Adrenal gland (tissue), 12 donors: ENCODE data around the gene ANK3. TPM values are rescaled to one million over a fixed set of nuclear protein-coding genes. Genes with fewer than 3 reads are reported as not detected.

Experiments used
- DNase-seq, 7 donors: peaks; one replicate each; pipeline ENCODE4 v3.0.0-alpha.2; 2019 to 2020
- H3K27ac ChIP-seq, 5 donors: fragments of 200-600 bp; sonication (generic) in 4 of 5; 1 replicate in 3 of 5; 2 replicates in 2 of 5; pipeline versions ENCODE4 v1.5.1 to v1.8.0; 2016 to 2020; ENCODE audit warnings: mild to moderate bottlenecking in 1 of 5
- H3K27me3 ChIP-seq: fragments of 200-600 bp; 2 replicates; pipeline ENCODE4 v1.8.0; 2021
- H3K36me3 ChIP-seq, 2 donors: fragments of 200-600 bp; replicated peaks in 1 of 2; 1 replicate in 1 of 2; 2 replicates in 1 of 2; pipeline versions ENCODE4 v1.5.1 to v1.8.0; 2018 to 2022
- H3K4me1 ChIP-seq, 2 donors: fragments of 200-600 bp; replicated peaks in 1 of 2; 1 replicate in 1 of 2; 2 replicates in 1 of 2; pipeline versions ENCODE4 v1.5.1 to v1.8.0; 2018 to 2021
- H3K4me3 ChIP-seq, 4 donors: fragments of 200-600 bp; sonication (generic) in 3 of 4; one replicate each; pipeline ENCODE4 v1.5.1; 2016 to 2018
- H3K9me3 ChIP-seq, 3 donors: fragments of 200-600 bp; sonication (generic) in 1 of 3; replicated peaks in 1 of 3; 1 replicate in 2 of 3; 2 replicates in 1 of 3; pipeline versions ENCODE4 v1.5.1 to v1.8.0; 2016 to 2021
- CTCF ChIP-seq, 6 experiments: fragments of 450-650 bp in 4 of 6; fragments of 200-600 bp in 2 of 6; sonication (generic) in 1 of 6; IDR thresholded peaks; 1 replicate in 5 of 6; 2 replicates in 1 of 6; pipeline versions ENCODE4 v1.5.1 to v1.8.0; 2016 to 2021; ENCODE audit warnings: antibody characterized with exemption in 6 of 6, mild to moderate bottlenecking in 2 of 6, moderate library complexity in 1 of 6
- POLR2A ChIP-seq, 2 donors: fragments of 450-650 bp; IDR thresholded peaks; one replicate each; pipeline ENCODE4 v1.6.1; 2017; ENCODE audit warnings: antibody characterized with exemption in 2 of 2, mild to moderate bottlenecking in 2 of 2, moderate library complexity in 1 of 2
- WGBS, 4 donors: extraction: QIAGEN DNeasy Blood & Tissue Kit in 2 of 4; methylation state at CpG; one replicate each; pipeline versions ENCODE4 v1.1.5 to v1.1.7; 2013 to 2017; 5-methylcytosine and 5-hydroxymethylcytosine counted together
- intact Hi-C, 2 donors: fragments of 100-400 bp; cut with DNase I; formaldehyde crosslinking; loops; one replicate each; pipeline versions ENCODE4 v1.14.1 to v1.15.0; 2022 to 2023
- polyA plus RNA-seq, 3 donors: library from polyadenylated mRNA; stranded (reverse); fragments of 200-250 nt in 2 of 3; fragments of 350-450 nt in 1 of 3; fragmentation: Illumina TruSeq in 1 of 3; extraction: RNeasy Lipid Tissue Mini Kit (QIAGEN cat#74804) in 1 of 3; gene quantifications; one replicate each; pipeline ENCODE4 v1.2.3, GENCODE V29; 2013 to 2014
- total RNA-seq, 9 donors: library from RNA; depleted of rRNA in 4 of 9; stranded (reverse); fragments of >200 nt in 4 of 9; fragments of 120-200 nt in 1 of 9; fragmentation: NEBNext Ultra II Directional in 1 of 9; extraction: Animal tissue kit (Norgen Biotek cat#: 25700) in 1 of 9; gene quantifications; one replicate each; pipeline versions ENCODE4 v1.1.0 to v1.2.4, GENCODE V29; 2013 to 2023
- donor health status: healthy with polysubstance abuse.
- donor health status: Bipolar disorder and iron deficiency.
- donor health status: DM: yes; HTN: yes; CAD: no.
- donor health status: DM: no; HTN: no; CAD: no.
- donor health status: DM: no; HTN: no; CAD: no.
- donor health status: DM: yes; HTN: yes; CAD: no.

ANK3 gene
- total and polyA plus RNA-seq, 12 donors, result 2.6 to 48.1 (median 15.2) TPM

- Histone ChIP-seq H3K27me3 (no peaks in the 10 kb centered on the region), H3K9me3 (no peaks in the 10 kb centered on the region), H3K4me3 (no peak overlapping the region), H3K36me3 (no peaks in the 10 kb centered on the region), H3K27ac (no peak overlapping the region), H3K4me1 (no peaks in the 10 kb centered on the region)
- no peak for DNase-seq
- 71 to 97% (median 91%) methylated on average over 4 of the region's 4 CpGs for WGBS, 4 donors
- TF ChIP-seq CTCF (IDR thresholded peaks at IDR 0.05) (no peak), POLR2A (IDR thresholded peaks at IDR 0.05) (no peak)
- intact Hi-C loops, result no loop called here
These were observed 49.9 kb downstream of the ANK3 start for GRCh38 chr10:60339757-60340156.

GRCh38 chr10:60338786-60339185 is 50.9 kb downstream of the ANK3 start:
- Histone ChIP-seq H3K36me3 (no peaks in the 10 kb centered on the region), H3K4me3 (no peak overlapping the region), H3K27ac (no peak overlapping the region), H3K27me3 (no peaks in the 10 kb centered on the region), H3K4me1 (no peaks in the 10 kb centered on the region), H3K9me3 (no peaks in the 10 kb centered on the region)
- 58 to 86% (median 70%) methylated on average over 2 of the region's 2 CpGs for WGBS, 4 donors
- no peak for DNase-seq
- TF ChIP-seq CTCF (IDR thresholded peaks at IDR 0.05), result no peak
- TF ChIP-seq POLR2A (IDR thresholded peaks at IDR 0.05), result no peak
- intact Hi-C loops, result no loop called here

GRCh38 chr10:60338002-60338564 is 51.6 kb downstream of the ANK3 start:
- Histone ChIP-seq H3K4me3 (no peak overlapping the region), H3K27me3 (no peaks in the 10 kb centered on the region), H3K4me1 (no peaks in the 10 kb centered on the region), H3K36me3 (no peaks in the 10 kb centered on the region), H3K27ac (no peak overlapping the region), H3K9me3 (no peaks in the 10 kb centered on the region)
- no peak for TF ChIP-seq POLR2A (IDR thresholded peaks at IDR 0.05)
- no peak for TF ChIP-seq CTCF (IDR thresholded peaks at IDR 0.05)
- WGBS, 4 donors, result 53 to 68% (median 62%) methylated on average over 2 of the region's 2 CpGs
- no peak for DNase-seq
- intact Hi-C loops, result no loop called here

GRCh38 chr10:60336901-60337630 is 52.6 kb downstream of the ANK3 start:
- Histone ChIP-seq H3K4me1 (no peaks in the 10 kb centered on the region), H3K4me3 (no peak overlapping the region), H3K27ac (no peak overlapping the region), H3K9me3 (no peaks in the 10 kb centered on the region), H3K27me3 (no peaks in the 10 kb centered on the region), H3K36me3 (no peaks in the 10 kb centered on the region)
- TF ChIP-seq POLR2A (IDR thresholded peaks at IDR 0.05), result no peak
- TF ChIP-seq CTCF (IDR thresholded peaks at IDR 0.05), result no peak
- intact Hi-C loops, result no loop called here
- WGBS, 4 donors, result 58 to 66% (median 63%) methylated on average over 3 of the region's 3 CpGs
- DNase-seq, result no peak
